ENCODE measurements around the gene CAVIN1.
A peak's percentile ranks its signal among the peaks of the same experiment; 100 is the strongest.
"Not testable (repeated sequence)": the region's sequence is repeated elsewhere in the genome, so short reads cannot be mapped to it uniquely, and the experiment has no call there.

Gene CAVIN1

GRCh38 chr17:42392692-42393415 lies 30.2 kb downstream of the CAVIN1 start:
- Histone ChIP-seq H3K27me3 (ENCODE audit: control insufficient read depth in 2 of 2, insufficient read depth in 2 of 2, low read length in 2 of 2) (no peaks in the 10 kb centered on the region), H3K27ac (ENCODE audit: low read depth in 2 of 2, low read length in 2 of 2) (no peak overlapping the region), H3K36me3 (ENCODE audit: control insufficient read depth in 2 of 2, insufficient read depth in 2 of 2, low read length in 2 of 2) (no peaks in the 10 kb centered on the region), H3K4me1 (ENCODE audit: control insufficient read depth in 2 of 2, insufficient read depth in 2 of 2, low read length in 2 of 2) (peaks cover 2 to 4% of the 10 kb centered on the region in 2 donors), H3K9ac (ENCODE audit: low read depth in 1 of 2, low read length in 2 of 2) (no peak overlapping the region), H3K9me3 (ENCODE audit: control insufficient read depth in 2 of 2, low read length in 2 of 2) (no peaks in the 10 kb centered on the region), H3K4me3 (ENCODE audit: low read length in 2 of 2) (no peak overlapping the region)

DNA sequence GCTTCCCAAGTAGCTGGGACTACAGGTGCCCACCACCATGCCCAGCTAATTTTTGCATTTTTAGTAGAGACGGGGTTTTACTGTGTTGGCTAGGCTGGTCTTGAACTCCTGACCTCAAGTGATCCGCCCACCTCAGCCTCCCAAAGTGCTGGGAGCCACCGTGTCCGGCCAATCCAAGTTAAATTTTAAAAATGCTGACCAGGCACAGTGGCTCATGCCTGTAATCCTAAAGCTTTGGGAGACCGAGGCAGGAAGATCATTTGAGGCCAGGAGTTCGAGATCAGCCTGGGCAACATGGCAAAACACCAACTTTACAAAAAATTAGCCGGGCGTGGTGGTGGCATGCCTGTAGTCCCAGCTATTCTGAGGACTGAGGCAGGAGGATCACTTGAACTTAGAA lies 31.6 kb downstream of the CAVIN1 start:
- H3K27ac ChIP-seq (ENCODE audit: low read depth in 2 of 2, low read length in 2 of 2); H3K9ac ChIP-seq (ENCODE audit: low read depth in 1 of 2, low read length in 2 of 2); H3K36me3 ChIP-seq (ENCODE audit: control insufficient read depth in 2 of 2, insufficient read depth in 2 of 2, low read length in 2 of 2); H3K4me3 ChIP-seq (ENCODE audit: low read length in 2 of 2); H3K27me3 ChIP-seq (ENCODE audit: control insufficient read depth in 2 of 2, insufficient read depth in 2 of 2, low read length in 2 of 2); H3K9me3 ChIP-seq (ENCODE audit: control insufficient read depth in 2 of 2, low read length in 2 of 2): not testable (repeated sequence)
- H3K4me1 ChIP-seq (ENCODE audit: control insufficient read depth in 2 of 2, insufficient read depth in 2 of 2, low read length in 2 of 2), result peaks cover 2 to 12% of the 10 kb centered on the region in 2 donors

DNA sequence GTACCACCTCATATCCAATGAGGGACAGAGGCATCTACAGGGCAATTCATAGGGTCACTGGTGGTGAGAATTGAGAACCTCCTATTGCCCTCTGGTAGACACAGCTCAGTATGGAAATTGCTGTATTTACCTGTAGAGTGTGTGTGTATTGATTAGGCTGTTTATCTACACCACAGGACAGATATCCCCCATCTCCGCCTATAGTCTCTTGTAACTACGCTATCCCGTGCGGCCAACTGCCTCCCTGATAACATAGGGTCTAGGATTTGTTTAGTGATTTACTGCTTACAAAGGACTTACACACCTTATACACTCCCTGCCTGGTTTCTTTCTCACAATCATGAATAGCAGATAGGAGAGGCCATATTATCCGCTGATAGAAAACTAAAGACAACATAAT lies 33.2 kb downstream of the CAVIN1 start:
- H3K27ac ChIP-seq (ENCODE audit: low read depth in 2 of 2, low read length in 2 of 2), result no peak overlapping the region
- peaks cover 2 to 14% of the 10 kb centered on the region in 2 donors for H3K4me1 ChIP-seq (ENCODE audit: control insufficient read depth in 2 of 2, insufficient read depth in 2 of 2, low read length in 2 of 2)
- no peaks in the 10 kb centered on the region for H3K27me3 ChIP-seq (ENCODE audit: control insufficient read depth in 2 of 2, insufficient read depth in 2 of 2, low read length in 2 of 2)
- no peak overlapping the region for H3K4me3 ChIP-seq (ENCODE audit: low read length in 2 of 2)
- H3K9ac ChIP-seq (ENCODE audit: low read depth in 1 of 2, low read length in 2 of 2), result no peak overlapping the region
- no peaks in the 10 kb centered on the region for H3K36me3 ChIP-seq (ENCODE audit: control insufficient read depth in 2 of 2, insufficient read depth in 2 of 2, low read length in 2 of 2)
- H3K9me3 ChIP-seq (ENCODE audit: control insufficient read depth in 2 of 2, low read length in 2 of 2), result no peaks in the 10 kb centered on the region

GRCh38 chr17:42389135-42389417 lies 34.0 kb downstream of the CAVIN1 start:
- Histone ChIP-seq H3K36me3 (ENCODE audit: control insufficient read depth in 2 of 2, insufficient read depth in 2 of 2, low read length in 2 of 2) (no peaks in the 10 kb centered on the region), H3K4me3 (ENCODE audit: low read length in 2 of 2) (peak overlapping the region; percentile 73 to 83), H3K4me1 (ENCODE audit: control insufficient read depth in 2 of 2, insufficient read depth in 2 of 2, low read length in 2 of 2) (peaks cover 2 to 14% of the 10 kb centered on the region in 2 donors), H3K27me3 (ENCODE audit: control insufficient read depth in 2 of 2, insufficient read depth in 2 of 2, low read length in 2 of 2) (no peaks in the 10 kb centered on the region), H3K9me3 (ENCODE audit: control insufficient read depth in 2 of 2, low read length in 2 of 2) (no peaks in the 10 kb centered on the region), H3K27ac (ENCODE audit: low read depth in 2 of 2, low read length in 2 of 2) (peak overlapping the region; percentile 95 to 96), H3K9ac (ENCODE audit: low read depth in 1 of 2, low read length in 2 of 2) (peak overlapping the region; percentile 88 to 92)

DNA sequence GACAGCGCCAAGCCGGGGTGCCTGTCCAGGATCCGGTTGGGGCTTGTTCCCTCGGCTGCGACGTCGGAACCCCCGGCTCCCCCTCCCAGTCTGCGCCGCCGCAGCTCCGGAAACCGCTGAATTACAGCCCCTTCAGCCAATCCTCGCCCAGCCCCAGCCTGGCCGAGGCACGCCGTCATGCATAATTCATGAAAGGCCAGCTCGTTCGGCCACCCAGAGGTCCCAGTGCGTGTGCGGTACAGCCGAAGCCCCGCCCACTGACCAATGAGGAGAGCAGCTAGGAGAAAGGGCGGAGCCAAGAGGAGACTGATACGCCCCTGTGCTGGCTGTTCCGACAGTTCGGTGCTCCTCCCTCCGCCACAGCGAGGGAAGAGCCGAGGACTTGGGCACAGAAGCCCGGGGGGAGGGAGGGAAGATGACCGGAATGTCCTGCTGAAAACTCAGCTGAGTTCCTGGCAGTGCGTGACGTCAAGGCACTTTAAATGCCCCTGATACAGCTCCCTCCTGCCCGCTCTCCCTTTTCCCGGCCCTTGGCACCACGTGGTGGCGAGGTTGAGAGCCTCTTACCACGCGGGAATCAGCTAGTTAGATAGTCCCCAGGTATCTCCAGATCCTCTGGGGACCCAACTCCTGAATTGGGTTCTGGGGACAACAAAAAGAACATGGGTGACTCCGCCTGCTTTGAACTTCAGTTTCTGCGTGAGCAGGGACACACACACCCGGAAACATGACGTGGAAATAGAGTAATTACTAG lies 34.5 kb downstream of the CAVIN1 start, which contains the start of gene STAT3:
TSS of gene STAT3 (minus strand) at position 62 of the 754 bp plus-strand sequence. CDS start 39,926 bp downstream, outside the sequence.
- Histone ChIP-seq H3K27ac (ENCODE audit: low read depth in 2 of 2, low read length in 2 of 2) (peak within 1 kb of the TSS; percentile 99), H3K4me1 (ENCODE audit: control insufficient read depth in 2 of 2, insufficient read depth in 2 of 2, low read length in 2 of 2) (peaks cover 2 to 14% of the 10 kb centered on the region in 2 donors)

DNA sequence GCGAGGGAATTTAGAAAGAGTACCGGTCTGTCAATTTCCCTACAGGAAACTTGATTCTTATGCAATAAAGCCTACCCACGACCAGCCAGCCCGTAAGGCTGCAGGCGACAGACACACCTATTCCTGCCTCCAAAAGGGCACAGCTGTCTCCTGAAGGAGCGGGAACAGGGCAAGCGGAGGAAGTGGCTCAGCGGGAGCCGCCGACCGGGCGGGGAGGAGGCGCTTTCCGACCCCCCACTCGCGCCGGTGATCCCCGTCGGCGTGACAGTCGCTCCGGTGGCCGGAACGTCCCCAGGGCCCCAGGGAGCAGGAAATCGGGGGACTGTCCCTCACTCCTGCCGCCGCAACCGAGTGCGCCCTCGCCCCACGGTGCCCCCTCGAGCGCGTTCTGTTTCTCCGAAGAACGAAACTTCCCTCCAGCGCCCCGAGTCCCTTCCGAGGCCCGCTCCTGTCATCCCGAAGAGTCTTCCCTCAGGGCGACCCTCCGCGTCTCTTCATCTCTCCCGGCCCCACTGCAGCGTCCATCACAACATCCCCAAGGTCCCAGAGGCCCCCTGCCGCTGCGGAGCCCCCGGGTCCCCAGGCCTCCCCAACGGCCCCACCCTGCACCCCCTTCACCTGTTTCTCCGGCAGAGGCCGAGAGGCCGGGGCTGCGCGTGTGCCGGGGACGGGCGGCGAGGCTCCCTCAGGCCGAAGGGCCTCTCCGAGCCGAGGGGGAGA lies 35.2 kb downstream of the CAVIN1 start:
- peak overlapping the region; percentile 89 to 91 for H3K4me3 ChIP-seq (ENCODE audit: low read length in 2 of 2)
- peaks cover 2 to 14% of the 10 kb centered on the region in 2 donors for H3K4me1 ChIP-seq (ENCODE audit: control insufficient read depth in 2 of 2, insufficient read depth in 2 of 2, low read length in 2 of 2)
- H3K9me3 ChIP-seq (ENCODE audit: control insufficient read depth in 2 of 2, low read length in 2 of 2), result no peaks in the 10 kb centered on the region

More for the DNA sequence above, 34.5 kb downstream of the CAVIN1 start, which contains the start of gene STAT3:
- Histone ChIP-seq H3K27me3 (ENCODE audit: control insufficient read depth in 2 of 2, insufficient read depth in 2 of 2, low read length in 2 of 2) (no peaks in the 10 kb centered on the region), H3K9me3 (ENCODE audit: control insufficient read depth in 2 of 2, low read length in 2 of 2) (no peaks in the 10 kb centered on the region), H3K36me3 (ENCODE audit: control insufficient read depth in 2 of 2, insufficient read depth in 2 of 2, low read length in 2 of 2) (peaks cover 0 to 2% of the 10 kb centered on the region in 2 donors), H3K9ac (ENCODE audit: low read depth in 1 of 2, low read length in 2 of 2) (peak within 1 kb of the TSS; percentile 96 to 97), H3K4me3 (ENCODE audit: low read length in 2 of 2) (peak within 1 kb of the TSS; percentile 89 to 91)

DNA sequence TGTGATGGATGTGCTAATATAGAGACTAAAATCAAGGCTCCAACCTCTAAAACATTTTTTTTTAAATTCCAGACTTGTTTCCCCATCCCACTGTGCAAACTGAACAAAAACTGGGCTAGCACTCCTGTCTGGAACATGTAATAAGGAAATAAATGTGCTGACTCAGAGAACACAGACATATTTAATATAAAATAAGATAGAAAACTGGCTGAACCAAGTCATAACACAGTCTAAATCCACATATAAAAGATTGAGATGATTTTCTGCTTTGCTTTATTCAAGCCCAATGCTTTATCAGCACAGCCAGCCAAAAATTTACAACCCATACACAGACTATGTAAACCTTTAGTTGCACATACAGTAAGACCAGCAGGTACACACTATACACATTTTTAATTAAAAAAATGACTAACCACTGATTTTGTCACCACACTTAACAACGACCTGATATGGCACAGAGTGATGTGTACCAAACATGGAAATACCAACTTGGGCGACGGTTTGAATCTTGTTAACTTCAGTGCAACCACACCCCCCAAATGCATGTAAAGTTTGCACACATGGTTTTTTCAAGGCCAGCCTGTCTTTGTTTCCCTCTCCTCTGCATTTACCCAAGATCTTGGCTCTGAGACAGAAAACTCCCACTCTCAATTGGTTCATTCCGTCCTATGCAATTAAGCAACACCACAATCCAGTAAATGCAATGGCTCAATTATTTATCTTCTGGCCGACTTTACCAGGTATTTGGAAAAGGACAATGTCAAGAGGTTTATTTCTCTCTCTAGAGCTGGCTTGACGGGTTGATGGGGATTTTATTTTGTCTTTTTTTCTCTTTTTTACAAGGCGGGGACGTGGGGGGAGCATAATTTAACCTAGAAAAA lies 36.0 kb downstream of the CAVIN1 start:
- Histone ChIP-seq H3K9ac (ENCODE audit: low read depth in 1 of 2, low read length in 2 of 2) (peak overlapping the region; percentile 96 to 97), H3K36me3 (ENCODE audit: control insufficient read depth in 2 of 2, insufficient read depth in 2 of 2, low read length in 2 of 2) (peaks cover 0 to 4% of the 10 kb centered on the region in 2 donors), H3K27ac (ENCODE audit: low read depth in 2 of 2, low read length in 2 of 2) (peak overlapping the region; percentile 99), H3K9me3 (ENCODE audit: control insufficient read depth in 2 of 2, low read length in 2 of 2) (no peaks in the 10 kb centered on the region), H3K27me3 (ENCODE audit: control insufficient read depth in 2 of 2, insufficient read depth in 2 of 2, low read length in 2 of 2) (no peaks in the 10 kb centered on the region), H3K4me1 (ENCODE audit: control insufficient read depth in 2 of 2, insufficient read depth in 2 of 2, low read length in 2 of 2) (peaks cover 2 to 18% of the 10 kb centered on the region in 2 donors), H3K4me3 (ENCODE audit: low read length in 2 of 2) (peak overlapping the region; percentile 89 to 91)

More for the DNA sequence above, 35.2 kb downstream of the CAVIN1 start:
- Histone ChIP-seq H3K27me3 (ENCODE audit: control insufficient read depth in 2 of 2, insufficient read depth in 2 of 2, low read length in 2 of 2) (no peaks in the 10 kb centered on the region), H3K36me3 (ENCODE audit: control insufficient read depth in 2 of 2, insufficient read depth in 2 of 2, low read length in 2 of 2) (peaks cover 0 to 4% of the 10 kb centered on the region in 2 donors), H3K9ac (ENCODE audit: low read depth in 1 of 2, low read length in 2 of 2) (peak overlapping the region; percentile 96 to 97), H3K27ac (ENCODE audit: low read depth in 2 of 2, low read length in 2 of 2) (peak overlapping the region; percentile 99)

DNA sequence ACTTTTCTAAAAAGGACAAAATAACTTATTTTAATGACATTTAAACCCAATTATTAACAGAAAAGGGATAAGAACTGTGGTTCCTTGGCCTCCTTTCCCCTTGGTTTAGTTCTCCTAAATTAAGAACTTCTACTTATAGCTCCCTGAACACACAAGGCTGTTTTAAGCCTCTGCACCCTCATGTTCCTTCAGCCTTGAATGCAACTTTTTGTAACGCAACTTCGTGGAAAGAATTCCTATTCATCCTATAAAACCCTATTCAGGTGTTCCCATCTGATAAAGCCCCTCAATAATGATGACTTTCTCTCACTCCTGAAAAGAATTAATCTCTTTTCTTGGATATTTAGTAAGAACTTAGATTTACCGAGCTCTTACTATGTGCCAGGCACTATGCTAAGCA lies 41.2 kb downstream of the CAVIN1 start:
- H3K4me3 ChIP-seq (ENCODE audit: low read length in 2 of 2), result no peak overlapping the region
- H3K9me3 ChIP-seq (ENCODE audit: control insufficient read depth in 2 of 2, low read length in 2 of 2), result no peaks in the 10 kb centered on the region
- H3K4me1 ChIP-seq (ENCODE audit: control insufficient read depth in 2 of 2, insufficient read depth in 2 of 2, low read length in 2 of 2), result peaks cover 15 to 31% of the 10 kb centered on the region in 2 donors
- no peak overlapping the region for H3K9ac ChIP-seq (ENCODE audit: low read depth in 1 of 2, low read length in 2 of 2)
- H3K27me3 ChIP-seq (ENCODE audit: control insufficient read depth in 2 of 2, insufficient read depth in 2 of 2, low read length in 2 of 2), result no peaks in the 10 kb centered on the region
- H3K36me3 ChIP-seq (ENCODE audit: control insufficient read depth in 2 of 2, insufficient read depth in 2 of 2, low read length in 2 of 2), result peaks cover 0 to 4% of the 10 kb centered on the region in 2 donors
- no peak overlapping the region for H3K27ac ChIP-seq (ENCODE audit: low read depth in 2 of 2, low read length in 2 of 2)

DNA sequence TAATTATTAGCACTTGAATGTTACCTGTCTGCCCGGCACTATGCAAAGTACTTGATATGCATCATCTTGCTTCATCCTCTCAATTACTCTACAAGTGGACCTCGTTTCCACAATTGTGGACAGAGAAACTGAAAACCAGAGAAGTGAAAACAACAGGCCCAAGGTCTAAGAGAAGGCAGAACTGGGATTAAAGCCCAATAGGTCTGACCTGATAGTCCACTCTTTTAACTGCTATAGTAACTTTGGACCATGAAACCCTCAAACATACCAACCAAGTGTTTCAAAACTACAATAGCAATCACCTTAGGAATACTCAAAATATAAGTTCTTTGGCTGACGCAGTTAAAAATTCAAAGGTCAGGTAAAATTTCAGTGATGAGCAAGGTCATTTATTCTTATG lies 42.1 kb downstream of the CAVIN1 start:
- Histone ChIP-seq H3K9me3 (ENCODE audit: control insufficient read depth in 2 of 2, low read length in 2 of 2) (no peaks in the 10 kb centered on the region), H3K36me3 (ENCODE audit: control insufficient read depth in 2 of 2, insufficient read depth in 2 of 2, low read length in 2 of 2) (peaks cover 0 to 4% of the 10 kb centered on the region in 2 donors), H3K27ac (ENCODE audit: low read depth in 2 of 2, low read length in 2 of 2) (no peak overlapping the region), H3K4me3 (ENCODE audit: low read length in 2 of 2) (no peak overlapping the region), H3K9ac (ENCODE audit: low read depth in 1 of 2, low read length in 2 of 2) (no peak overlapping the region), H3K4me1 (ENCODE audit: control insufficient read depth in 2 of 2, insufficient read depth in 2 of 2, low read length in 2 of 2) (peaks cover 15 to 26% of the 10 kb centered on the region in 2 donors), H3K27me3 (ENCODE audit: control insufficient read depth in 2 of 2, insufficient read depth in 2 of 2, low read length in 2 of 2) (no peaks in the 10 kb centered on the region)

Measured in mucosa of rectum (tissue), 2 donors.